CD4-positive, alpha-beta T cell treated with Interleukin-4 for 1 hour (primary cell): ENCODE data around the gene RBFOX1.

Experiments
- DNase-seq, 2 donors: peaks; one replicate each; pipeline ENCODE4 v3.0.0-alpha.2; 2020 to 2022

Gene RBFOX1

DNA sequence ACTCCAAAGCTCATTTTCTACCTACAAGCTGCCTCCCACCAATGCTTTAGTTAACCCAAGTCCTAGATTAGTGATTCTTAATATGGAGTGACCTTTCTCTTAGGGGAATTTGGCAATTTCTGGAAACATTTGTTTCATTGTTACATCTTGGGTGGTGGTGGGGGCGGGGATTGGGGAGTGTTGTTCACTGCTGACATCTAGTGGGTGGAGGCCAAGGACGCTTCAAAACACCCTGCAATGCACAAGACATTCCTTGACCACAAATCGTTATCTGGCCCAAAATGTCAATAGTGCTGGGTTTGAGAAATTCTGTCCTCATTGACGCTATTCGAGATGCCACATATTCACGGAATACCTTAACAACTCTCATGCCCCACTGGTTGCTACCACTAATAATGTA is 282.9 kb downstream of the RBFOX1 start:
- no peak for DNase-seq

DNA sequence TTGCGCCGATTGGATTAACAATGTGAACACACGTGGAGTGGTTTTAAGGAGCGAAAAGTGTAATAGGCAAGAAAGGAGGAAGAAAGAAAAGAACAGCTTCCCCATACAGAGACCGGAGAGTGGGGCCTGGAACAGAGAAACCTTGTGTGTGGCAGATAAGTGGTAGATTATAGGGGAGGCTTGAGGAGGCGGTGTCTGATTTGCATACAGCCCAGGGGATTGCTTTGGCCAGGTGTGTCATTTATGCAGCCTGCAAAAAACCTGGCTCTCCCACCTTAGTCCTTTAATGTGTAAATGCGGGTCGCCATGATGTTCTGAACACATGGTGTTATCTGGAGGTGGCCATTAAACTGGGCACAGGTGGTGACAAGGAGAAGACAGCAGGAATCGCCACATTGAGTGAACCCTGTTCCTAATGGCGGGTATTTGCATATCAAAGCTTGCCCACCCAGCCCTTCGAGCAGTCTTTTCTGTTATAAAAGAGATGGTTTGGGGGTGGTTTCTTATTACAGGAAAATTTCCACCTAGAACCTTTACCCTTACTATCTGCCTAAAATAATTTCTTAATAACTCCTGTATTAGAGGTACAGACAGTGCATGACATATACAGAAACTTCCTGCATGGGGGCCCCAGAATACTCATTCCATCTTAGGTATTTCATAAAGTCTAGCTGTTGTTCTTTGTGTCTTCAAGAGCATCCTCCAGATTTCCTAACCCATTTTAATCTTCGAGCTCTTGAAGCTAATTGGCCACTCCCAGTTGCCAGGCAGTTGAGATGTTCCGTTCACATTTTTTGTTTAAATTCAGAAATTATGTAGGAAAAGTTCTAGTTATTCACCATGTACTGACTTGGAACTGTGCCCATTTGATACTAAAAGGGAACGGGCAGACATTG is 292.5 kb downstream of the RBFOX1 start:
- no peak for DNase-seq

DNA sequence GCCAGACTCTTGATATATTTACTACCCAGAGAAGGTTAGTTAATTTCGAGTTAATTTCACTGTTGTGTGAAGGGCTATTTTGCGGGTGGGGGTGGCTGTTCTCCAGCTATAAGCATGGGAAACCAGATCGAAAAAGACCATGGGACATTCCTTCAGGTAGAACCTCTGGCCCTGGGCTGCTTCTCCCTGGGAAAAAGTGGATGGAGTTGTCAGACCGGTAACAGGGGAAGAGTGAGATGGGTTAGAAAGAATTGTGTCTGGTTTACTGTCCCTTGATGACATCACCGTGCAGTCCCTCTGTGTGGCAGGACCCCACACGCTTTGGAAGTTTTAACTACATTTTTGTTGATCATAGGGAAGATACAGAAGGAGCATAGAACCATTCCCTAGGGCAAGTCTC is 296.3 kb downstream of the RBFOX1 start:
- no peak for DNase-seq

DNA sequence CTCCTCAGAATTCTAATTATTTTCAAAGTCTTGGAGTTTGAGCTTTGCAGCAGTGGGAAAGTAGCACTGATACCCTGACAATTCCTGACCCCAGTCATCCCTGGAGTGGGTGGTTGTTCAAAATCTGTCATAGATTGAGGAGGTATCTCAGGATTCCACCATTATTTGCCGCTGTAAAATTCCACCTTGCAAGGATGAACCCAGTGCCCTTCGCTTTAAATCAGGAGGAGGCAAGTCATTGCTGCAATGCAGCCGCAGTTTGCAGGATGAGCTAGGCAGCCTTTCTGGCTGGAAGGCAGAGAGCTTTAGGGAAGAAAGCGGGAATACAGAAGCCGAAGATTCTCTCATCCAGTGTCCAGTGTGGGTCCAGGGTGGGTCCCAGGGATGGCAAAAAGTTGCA is 296.9 kb downstream of the RBFOX1 start:
- no peak for DNase-seq

DNA sequence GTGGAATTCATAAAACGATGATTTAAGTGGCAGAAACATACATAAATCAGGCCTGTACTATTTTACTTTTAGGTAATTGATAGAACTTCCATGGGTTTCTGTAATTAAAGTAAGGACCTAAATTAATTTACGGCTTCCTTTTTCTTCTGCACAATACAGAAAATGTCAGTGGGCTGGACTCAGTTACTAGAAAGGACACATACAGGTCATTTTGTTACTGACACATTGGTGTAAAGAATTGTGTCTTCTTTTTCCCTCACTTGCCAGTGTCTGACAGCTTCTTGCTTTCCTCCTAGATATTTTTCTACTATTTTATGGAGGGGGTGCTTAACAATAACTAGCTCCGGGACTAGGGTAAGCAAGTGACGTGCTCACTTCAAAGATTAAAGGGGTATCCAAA is 304.8 kb downstream of the RBFOX1 start:
- DNase-seq = no peak

DNA sequence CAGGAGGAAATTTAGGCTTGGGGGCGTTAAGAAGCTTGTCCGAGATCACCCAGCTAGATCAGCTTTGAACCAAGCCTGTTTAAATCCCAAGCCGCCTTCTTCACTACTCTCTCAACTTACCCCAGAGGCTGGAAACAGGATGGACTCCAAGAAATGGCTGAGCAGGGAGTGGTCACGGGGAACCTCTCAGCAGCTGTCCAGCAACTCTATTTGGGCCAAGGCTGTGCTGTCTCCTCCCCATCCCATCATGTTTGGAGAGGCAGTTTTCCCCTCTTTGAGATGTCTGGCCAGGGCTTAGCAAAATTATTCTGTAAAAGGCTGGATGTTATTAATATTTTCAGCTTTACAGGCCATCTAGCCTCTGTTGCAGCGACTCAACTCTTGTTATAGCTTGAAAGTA is 305.7 kb downstream of the RBFOX1 start:
- DNase-seq = no peak

DNA sequence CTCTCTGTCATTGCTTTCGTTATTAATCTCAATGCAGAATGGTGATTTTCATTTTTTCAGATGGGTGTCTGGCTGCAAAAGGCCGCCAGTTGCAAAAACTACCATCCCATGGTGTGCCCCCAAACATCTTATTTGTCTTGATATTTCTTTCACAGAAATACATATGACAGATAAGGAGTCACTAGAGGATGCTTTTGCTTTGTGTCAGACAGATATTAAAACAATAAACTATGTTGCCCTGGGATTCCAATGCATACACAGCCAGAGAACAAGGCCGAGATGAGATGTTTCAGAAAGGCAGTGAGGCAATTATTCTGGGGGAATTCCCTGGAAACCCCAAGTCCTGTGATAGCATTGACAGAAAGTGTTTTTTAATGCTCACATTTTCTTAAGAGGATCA is 307.7 kb downstream of the RBFOX1 start:
- no peak for DNase-seq

DNA sequence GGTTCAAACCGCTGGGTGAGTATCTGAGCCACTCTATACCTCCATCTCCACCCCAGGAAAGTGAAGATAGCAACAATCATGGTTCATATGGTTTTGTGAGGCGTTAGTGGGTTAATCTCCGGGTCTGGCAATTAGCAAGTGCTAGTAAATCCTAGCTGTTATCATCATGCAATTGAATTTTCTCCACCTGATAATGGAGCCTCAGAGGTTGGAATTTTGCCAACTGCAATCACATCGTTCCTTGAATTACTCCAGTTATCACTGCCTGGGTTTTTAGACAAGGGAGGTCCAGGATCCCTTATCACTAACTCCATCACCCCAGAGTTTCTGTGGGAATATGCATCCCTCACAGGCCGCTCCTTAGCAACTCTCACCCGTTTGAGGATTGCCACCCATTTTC is 311.5 kb downstream of the RBFOX1 start:
- DNase-seq = no peak

DNA sequence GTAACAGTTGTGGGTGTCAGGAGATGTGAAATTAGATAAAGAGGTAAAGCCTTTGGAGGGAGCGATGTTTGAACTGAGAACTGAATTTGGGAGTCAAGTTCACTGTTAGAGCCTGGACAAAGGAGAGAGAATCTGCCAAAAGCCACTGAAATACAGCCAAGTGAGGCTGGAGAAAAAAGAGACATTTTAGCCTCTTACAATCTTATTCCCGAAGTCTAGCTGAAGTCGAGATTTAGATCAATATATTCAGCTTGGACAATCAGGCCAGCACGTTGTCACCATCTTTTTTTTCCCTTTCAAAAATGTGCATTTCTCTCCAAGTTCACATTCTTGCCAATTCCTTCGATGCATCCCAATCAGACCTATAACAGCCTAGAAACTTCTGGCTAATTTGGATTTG is 312.2 kb downstream of the RBFOX1 start:
- no peak for DNase-seq

DNA sequence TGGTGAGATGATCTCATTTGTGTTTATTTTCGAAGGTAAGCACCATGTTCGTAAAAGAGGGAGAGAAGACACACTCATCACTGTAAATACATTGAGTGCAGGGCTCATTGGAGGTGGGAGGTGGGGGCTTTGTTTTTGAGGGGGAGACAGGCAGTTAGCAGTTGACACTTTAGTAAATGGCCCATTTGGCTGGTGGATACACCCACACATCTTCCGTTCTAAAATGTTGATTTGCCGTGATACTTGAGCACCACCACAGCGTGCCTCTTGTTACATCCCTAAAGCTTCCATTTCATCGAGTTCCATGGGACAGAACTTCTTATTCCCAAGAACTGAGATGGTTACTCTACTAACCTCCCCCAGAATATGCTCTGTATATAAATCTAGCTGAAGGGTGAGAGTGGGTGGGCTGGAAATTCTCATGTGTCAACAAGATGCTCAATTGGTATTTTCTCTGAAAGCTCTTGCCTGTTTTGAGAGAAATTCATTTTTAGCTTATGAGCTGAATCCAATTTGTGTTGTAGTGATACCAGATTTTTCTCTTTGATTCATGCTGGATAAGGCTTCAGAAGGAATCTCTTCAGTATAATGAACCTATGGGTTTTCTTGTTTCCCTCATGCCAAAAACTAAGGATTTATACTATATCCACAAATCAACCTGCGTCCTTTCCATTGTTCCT is 314.3 kb downstream of the RBFOX1 start:
- DNase-seq = no peak

DNA sequence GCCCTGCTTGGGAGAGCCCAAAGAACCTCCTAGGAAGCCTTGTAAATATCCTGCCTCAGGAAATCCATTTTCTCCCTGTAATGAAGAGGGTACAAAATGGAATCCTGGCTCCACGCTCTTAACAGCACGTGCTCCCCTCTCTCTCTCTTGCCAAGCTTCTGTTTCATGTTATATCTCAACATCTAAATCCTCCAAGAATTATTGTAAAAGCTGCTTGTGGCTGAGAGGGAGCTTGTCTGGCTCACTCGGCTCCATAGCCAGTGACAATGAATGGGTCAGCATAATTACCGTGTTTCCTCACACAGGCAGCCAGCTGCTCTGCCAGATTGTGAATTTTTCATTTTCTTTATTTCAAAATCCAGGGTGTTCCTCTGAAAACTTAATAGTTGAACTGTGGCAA is 317.8 kb downstream of the RBFOX1 start:
- no peak for DNase-seq

DNA sequence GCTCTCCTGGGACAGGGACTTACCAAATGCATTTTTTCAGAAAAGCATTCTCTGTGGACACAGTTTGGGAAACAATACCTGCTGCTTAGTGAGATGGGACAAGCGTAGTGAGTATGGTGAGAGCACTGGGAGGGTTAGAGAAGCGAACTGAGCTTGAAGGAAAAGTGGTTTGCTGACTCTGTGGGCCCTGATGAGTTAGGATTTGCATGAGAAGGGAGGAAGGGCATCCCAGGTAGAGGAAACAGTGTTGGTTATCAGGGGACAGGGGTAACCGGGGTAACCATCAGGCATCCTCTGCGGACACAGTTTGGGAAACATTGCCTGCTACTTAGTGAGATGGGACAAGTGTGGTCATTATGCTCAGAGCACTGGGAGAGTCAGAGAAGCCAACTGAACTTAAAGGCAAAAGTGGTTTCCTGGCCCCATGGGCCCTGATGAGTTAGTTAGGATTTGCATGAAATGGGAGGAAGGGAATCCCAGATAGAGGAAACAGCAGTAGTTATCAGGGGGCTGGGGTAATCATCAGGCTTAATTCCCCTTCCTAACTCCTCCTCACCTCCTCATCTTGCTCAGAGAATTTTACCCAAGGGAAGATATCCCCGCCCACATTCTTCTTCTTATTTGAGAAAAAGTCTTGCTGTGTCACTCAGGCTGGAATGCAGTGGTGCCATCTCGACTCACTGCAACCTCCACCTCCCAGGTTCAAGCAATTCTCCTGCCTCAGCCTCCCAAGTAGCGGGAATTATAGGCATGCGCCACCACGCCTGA is 319.3 kb downstream of the RBFOX1 start:
- no peak for DNase-seq

DNA sequence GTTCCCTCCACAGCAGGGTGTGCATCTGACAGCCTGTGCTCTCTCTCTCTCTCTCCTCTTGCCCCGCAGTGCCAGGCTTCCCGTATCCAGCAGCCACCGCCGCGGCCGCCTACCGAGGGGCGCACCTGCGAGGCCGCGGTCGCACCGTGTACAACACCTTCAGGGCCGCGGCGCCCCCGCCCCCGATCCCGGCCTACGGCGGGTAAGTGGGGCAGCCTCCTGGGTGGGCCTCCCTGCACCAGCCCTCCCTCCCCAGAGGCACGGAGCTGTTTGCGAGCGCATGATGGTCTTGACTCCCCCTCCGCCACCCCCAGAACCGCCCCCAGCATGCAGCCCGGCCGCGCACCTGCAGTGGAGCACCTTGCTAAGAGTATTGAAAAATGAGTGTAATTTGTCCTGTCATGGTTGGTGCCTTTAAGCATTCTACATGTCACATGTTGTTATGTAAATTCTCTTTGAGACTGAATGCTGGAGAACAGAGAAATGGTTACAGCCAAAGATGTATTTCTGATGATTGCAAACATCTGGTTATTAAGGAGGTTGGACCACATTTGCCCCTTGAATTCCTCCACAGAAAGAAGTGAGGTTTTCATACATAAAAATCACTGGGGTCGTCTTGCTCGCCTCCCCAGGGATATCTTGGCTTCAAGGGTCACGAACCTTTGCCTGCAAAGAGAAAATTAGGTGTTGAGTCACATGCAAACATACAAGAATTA is 321.3 kb downstream of the RBFOX1 start:
- no peak for DNase-seq

DNA sequence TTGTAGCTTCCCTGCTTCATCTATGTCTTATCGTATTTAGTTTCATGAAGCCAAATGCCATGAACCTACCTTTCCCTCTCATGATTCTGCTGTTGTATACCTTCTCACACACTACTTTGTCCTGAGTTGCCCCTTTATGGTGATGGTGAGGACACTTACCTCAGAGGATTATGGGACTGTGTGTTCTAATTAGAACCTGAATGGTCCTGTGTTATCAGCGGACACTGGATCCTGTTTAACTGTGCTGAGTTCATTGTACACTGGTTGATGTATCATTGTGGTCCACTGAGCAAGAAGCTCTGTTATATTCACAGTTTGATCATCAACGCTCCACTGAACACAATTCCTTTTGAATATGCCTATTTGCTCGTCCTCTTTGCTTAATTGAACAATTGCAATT is 343.0 kb downstream of the RBFOX1 start:
- no peak for DNase-seq

DNA sequence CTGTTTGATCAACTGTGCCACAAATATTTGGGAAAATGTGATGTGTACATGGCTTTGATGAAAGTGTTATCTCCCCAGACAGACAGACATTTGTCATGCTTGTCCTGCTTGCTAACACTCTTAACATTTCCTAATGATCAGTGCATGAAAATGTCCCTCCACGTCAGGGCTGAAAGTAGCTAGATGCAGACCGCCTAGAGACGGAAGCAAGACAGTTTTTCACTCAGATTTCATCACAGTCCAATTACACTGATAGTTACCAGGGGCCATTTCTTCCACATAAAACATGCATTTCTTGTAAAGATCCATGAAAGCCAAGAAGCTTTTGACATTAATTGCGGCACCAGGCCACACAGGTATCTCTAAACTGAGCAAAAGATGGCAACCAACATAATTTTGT is 347.7 kb downstream of the RBFOX1 start:
- DNase-seq = no peak

DNA sequence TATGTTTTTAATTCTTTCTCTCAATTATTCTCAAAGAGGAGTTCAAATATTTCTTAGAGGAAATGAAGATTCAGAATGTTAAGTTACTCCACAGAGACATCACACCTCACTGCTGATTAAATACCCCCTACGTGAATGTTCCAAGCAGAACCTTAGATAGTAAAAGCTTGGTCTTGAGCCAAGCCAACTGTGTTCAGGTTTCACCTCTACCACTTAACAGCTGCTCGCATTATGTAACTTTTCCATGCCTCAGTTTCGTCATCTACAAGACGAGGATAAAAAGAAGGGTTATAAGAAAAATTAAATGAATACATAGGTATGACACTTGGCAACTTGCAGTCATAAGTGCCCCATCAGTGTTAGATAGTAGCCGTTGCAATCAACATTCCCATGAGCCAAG is 356.2 kb downstream of the RBFOX1 start:
- no peak for DNase-seq

DNA sequence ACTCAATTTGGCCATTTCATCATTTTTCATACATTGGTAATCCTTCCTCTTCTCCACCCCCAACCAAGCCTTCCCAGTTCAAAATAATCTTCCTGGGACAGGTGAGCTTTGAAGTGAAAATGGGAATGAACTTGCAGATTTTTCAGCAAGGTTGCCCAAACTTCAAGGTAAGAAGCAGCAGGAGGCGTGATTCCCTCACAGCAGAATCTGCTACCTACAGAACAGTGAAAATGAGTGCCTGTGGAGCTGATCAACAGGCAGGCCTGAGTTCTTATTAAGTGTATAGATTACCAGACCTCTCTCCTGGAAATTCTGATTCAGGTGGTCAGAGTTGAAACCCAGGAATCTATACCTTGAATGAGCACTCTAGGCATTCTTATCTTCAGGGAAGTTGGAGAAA is 356.6 kb downstream of the RBFOX1 start:
- DNase-seq = no peak

DNA sequence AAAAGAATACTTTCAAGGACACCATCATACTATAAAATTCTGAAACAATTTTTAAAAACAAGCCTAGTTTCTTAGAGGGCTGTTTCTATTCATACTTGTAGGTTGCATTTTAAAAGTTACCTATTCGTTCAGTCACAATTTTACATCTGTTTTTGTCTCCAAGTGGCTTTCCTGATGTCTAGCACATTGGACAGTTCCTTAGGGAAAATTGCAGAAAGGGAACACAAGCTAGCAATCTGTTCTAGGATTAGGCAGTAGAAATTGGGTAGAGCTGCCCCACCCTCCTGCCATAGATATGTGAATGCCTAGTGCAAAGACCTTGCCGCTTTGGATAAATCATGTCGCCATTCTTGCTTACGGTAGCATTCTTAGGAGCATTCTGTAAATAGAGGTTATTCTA is 358.9 kb downstream of the RBFOX1 start:
- DNase-seq = no peak

DNA sequence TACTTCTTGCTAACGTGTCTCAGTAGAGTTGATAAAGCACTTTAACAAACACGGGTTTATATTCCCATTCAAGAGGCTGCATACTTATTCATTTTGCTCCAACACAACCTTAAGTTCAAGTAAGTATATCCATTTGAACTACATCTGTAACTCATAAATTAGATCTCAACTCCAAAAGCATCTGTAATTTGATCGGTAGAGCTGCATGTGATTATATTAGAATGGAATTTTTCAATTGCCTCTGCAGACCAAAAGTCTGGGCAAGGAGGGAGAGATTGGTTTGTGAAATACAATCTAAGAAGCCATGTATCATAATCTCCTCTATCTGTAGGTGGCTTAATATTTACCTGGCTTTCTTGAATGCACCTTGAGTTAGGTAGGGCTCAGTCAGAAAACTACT is 371.0 kb downstream of the RBFOX1 start:
- no peak for DNase-seq

DNA sequence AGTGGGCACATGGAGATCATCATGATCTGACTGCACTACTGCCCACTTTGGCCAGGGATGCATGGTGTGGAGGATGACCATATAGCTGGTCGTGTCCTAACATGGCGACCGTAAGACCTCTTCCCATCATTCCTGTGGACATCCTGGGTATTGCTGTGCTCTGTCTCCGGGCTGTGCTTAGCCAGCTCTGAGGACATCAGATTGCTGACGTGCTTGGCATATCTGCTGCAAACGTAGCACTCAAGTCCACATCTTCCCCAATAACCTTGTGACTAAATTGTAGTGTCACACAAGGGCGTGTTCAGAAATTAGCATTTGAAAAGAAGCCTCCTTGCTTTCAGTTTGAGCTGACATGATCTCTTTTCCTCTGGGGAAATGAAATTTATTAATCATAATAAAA is 373.2 kb downstream of the RBFOX1 start:
- no peak for DNase-seq

DNA sequence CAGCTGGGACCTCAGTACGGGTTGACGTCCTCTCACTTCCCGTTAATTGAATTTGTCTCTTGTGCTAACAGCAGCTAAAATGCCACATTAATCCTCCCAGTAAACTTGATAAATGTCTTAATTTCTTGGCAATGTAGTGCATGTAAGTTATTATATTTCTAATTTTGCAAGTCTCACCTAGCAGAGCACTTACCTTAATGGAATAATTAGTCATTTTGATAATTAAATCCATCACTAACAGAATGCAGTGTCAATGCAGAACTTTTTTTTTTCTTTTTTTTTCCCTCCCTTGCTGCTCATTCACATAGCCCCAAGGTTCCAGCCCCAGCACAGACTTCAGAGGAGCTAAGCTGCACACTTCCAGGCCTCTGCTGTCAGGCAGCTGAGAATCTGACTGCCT is 376.5 kb downstream of the RBFOX1 start:
- no peak for DNase-seq

DNA sequence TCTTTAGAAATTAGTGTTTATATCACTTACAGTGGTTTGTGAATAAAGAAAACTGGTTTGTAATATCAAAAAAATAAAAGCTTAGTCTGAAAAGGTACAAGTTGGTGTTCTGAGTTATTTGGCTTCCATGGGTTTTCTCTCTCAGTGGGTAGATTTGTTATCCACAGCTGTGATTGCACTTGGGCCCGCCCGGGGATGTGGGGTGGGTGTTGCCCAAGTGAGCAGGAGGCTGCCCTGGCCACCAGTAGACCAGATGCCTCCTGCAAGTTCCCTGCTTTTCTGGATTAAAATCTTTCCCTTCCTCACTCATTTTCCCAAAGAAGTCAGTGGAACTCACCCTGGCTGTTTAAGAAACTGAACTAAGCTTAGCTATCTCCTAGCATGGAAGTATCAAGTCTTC is 380.6 kb downstream of the RBFOX1 start:
- DNase-seq = no peak

DNA sequence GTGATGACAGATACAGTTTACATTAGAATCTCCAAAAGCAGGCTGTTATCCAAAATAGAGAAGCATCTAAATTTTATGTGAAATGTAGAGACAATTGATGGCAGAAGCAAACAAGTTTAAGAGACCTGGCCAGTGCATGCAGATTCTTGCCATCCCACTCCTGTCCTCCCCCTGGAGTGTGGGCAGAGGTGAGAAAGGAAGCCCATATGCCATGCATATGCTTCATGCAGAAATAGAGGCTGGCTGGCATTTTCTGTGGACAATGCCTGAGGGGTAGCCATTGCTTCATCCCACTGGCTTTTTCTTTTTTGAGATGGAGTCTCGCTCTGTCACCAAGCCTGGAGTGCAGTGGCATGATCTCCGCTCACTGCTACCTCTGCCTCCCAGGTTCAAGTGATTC is 382.1 kb downstream of the RBFOX1 start:
- no peak for DNase-seq
